ENCODE measurements around the gene RAP1GDS1. TPM values are rescaled to one million over a fixed set of nuclear protein-coding genes. Genes with fewer than 3 reads are reported as not detected.

RAP1GDS1 gene
- total RNA-seq, 4 donors from 2014 or later: 40.5 to 61.4 (median 54.1) TPM

- 98% methylated on average over 3 of the region's 3 CpGs for WGBS, 2 donors
- TF ChIP-seq POLR2A (IDR thresholded peaks at IDR 0.05) (no peak), CTCF (IDR thresholded peaks at IDR 0.05) (no peak), EP300 (IDR thresholded peaks at IDR 0.05) (no peak)
- H3K9me3 ChIP-seq: peaks cover 0 to 29% (median 0%) of the 10 kb centered on the region in 4 donors
- no peaks in the 10 kb centered on the region for H3K4me1 ChIP-seq
- peaks cover 0 to 87% (median 0%) of the 10 kb centered on the region in 3 donors for H3K36me3 ChIP-seq
- no peak overlapping the region for H3K27ac ChIP-seq
- no peak for DNase-seq (ENCODE audit: low spot score in 2 of 2)
- no peak overlapping the region for H3K4me3 ChIP-seq
- H3K27me3 ChIP-seq: no peaks in the 10 kb centered on the region
Measured at GRCh38 chr4:98369322-98369721, 108.1 kb downstream of the RAP1GDS1 start.

DNA sequence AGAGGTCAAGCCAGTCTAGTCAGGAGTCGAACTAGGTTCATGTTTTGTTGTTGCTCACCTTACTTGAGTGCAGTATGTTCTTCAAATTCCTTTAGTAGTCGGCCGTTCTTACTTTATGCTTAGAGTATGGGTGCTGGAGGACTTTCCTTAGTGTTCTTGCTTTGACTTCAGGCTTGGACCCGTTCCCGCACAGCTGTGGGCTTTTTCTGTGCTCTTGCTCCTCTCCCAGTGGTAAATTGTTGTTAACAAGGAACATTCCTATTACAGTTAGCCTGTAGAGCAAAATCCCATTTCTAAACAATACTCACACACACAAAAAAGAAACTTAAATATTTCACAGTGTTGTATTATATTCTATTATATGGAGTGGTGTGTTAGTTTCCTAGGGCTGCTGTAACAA, 113.5 kb downstream of the RAP1GDS1 start:
- Histone ChIP-seq H3K36me3 (peaks cover 0 to 43% (median 0%) of the 10 kb centered on the region in 3 donors), H3K9me3 (no peaks in the 10 kb centered on the region), H3K27ac (no peak overlapping the region), H3K4me1 (peaks cover 0 to 13% (median 0%) of the 10 kb centered on the region in 4 donors), H3K27me3 (no peaks in the 10 kb centered on the region), H3K4me3 (no peak overlapping the region)
- no peak for DNase-seq (ENCODE audit: low spot score in 2 of 2)
- 71 to 81% methylated on average over 5 of the region's 5 CpGs for WGBS, 2 donors
- TF ChIP-seq POLR2A (IDR thresholded peaks at IDR 0.05) (no peak), CTCF (IDR thresholded peaks at IDR 0.05) (no peak), EP300 (IDR thresholded peaks at IDR 0.05) (no peak)

DNA sequence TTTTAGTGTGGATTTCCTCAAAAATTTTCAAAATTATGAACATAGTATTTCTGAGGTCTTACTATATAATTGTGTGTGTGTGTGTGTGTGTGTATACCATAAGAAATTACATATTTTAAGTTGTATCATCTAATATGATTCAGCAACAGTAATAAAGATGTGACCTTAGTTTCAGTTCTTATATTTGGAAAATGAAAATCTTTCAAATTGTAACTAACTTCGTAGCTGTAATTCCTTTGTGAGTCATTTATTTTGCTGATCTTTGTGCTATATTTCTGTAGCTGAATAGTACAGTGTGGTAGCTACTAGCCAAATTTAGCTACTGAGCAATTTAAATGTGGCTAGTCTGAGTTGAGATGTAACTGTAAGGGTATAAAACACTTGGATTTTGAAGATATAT, 116.4 kb downstream of the RAP1GDS1 start:
- no peaks in the 10 kb centered on the region for H3K9me3 ChIP-seq
- DNase-seq (ENCODE audit: low spot score in 2 of 2): no peak

DNA sequence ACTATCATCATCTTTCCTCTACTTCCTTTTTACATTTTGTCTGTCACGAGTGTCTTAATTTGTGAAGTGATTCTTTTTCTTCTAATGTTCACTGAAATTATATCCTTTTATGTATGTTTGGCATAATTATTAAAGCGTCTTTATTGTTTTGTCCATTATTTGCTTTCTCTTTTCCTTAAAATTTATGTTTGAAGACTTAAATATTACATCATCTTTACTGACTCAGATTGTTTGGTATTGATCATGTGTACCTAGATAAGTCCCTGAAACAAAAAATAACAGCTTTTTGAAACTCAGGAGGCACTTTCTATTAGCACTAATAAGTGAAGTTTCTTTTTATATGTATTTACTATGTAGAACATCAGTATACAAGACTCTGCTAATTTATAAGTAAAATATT, 120.1 kb downstream of the RAP1GDS1 start:
- Histone ChIP-seq H3K36me3 (no peaks in the 10 kb centered on the region), H3K9me3 (no peaks in the 10 kb centered on the region), H3K27ac (no peak overlapping the region), H3K27me3 (no peaks in the 10 kb centered on the region), H3K4me1 (peaks cover 0 to 16% (median 0%) of the 10 kb centered on the region in 4 donors), H3K4me3 (no peak overlapping the region)
- 89 to 91% methylated on average over 2 of the region's 2 CpGs for WGBS, 2 donors
- no peak for DNase-seq (ENCODE audit: low spot score in 2 of 2)
- TF ChIP-seq POLR2A (IDR thresholded peaks at IDR 0.05): no peak
- TF ChIP-seq EP300 (IDR thresholded peaks at IDR 0.05): no peak
- no peak for TF ChIP-seq CTCF (IDR thresholded peaks at IDR 0.05)

More for the DNA sequence above, 116.4 kb downstream of the RAP1GDS1 start:
- WGBS, 2 donors: 3 to 14% methylated on average over 1 of the region's 1 CpG
- Histone ChIP-seq H3K4me1 (peaks cover 0 to 16% (median 0%) of the 10 kb centered on the region in 4 donors), H3K4me3 (no peak overlapping the region), H3K36me3 (peaks cover 0 to 17% (median 0%) of the 10 kb centered on the region in 3 donors), H3K27ac (no peak overlapping the region), H3K27me3 (no peaks in the 10 kb centered on the region)
- TF ChIP-seq POLR2A (IDR thresholded peaks at IDR 0.05) (no peak), CTCF (IDR thresholded peaks at IDR 0.05) (no peak), EP300 (IDR thresholded peaks at IDR 0.05) (no peak)

DNA sequence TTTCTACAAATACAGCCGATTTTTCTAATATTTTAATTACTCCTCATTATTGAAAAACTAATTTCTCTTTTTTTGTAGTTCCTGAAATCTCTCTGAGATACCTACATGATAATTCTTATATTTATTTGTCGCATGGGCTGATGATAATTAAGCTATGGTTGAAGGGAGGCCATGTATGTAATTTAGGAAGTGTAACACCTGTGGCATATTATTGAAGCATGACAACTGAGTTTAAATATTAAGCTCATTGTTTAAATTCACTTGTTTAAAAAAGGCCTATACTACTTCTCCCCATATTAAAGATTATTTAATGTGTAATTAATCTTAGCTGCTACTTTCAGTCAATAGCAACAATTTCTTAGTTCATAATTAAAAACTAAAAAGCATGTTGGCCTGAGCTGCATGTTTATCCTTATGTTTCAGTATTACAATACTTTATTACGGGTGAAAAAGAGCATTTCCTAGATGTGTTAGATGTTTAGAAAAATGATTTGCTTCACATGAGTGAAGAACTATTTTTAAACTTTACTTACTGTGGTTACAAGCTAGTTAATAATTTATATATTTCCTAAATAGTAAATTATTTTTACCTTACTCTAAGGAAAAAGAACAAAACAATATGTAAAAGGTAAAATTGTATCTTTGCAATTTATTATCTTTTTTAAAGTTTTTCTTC, 122.4 kb downstream of the RAP1GDS1 start:
- TF ChIP-seq CTCF (IDR thresholded peaks at IDR 0.05) (no peak), EP300 (IDR thresholded peaks at IDR 0.05) (no peak), POLR2A (IDR thresholded peaks at IDR 0.05) (no peak)
- no peaks in the 10 kb centered on the region for H3K9me3 ChIP-seq
- H3K4me3 ChIP-seq: no peak overlapping the region
- no peak for DNase-seq (ENCODE audit: low spot score in 2 of 2)
- 95 to 97% methylated on average over 3 of the region's 3 CpGs for WGBS, 2 donors
- H3K27me3 ChIP-seq: no peaks in the 10 kb centered on the region
- H3K36me3 ChIP-seq: no peaks in the 10 kb centered on the region
- H3K4me1 ChIP-seq: peaks cover 0 to 3% (median 0%) of the 10 kb centered on the region in 4 donors
- no peak overlapping the region for H3K27ac ChIP-seq
